ENCODE results near the gene FAM131C.

- TF ChIP-seq, protein P1, sequence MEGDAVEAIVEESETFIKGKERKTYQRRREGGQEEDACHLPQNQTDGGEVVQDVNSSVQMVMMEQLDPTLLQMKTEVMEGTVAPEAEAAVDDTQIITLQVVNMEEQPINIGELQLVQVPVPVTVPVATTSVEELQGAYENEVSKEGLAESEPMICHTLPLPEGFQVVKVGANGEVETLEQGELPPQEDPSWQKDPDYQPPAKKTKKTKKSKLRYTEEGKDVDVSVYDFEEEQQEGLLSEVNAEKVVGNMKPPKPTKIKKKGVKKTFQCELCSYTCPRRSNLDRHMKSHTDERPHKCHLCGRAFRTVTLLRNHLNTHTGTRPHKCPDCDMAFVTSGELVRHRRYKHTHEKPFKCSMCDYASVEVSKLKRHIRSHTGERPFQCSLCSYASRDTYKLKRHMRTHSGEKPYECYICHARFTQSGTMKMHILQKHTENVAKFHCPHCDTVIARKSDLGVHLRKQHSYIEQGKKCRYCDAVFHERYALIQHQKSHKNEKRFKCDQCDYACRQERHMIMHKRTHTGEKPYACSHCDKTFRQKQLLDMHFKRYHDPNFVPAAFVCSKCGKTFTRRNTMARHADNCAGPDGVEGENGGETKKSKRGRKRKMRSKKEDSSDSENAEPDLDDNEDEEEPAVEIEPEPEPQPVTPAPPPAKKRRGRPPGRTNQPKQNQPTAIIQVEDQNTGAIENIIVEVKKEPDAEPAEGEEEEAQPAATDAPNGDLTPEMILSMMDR (IDR thresholded peaks at IDR 0.05), result no peak
- TF ChIP-seq POLR2A (IDR thresholded peaks at IDR 0.05), result no peak
These were observed 19.6 kb upstream of the FAM131C start for GRCh38 chr1:16092923-16093511.
